Measurements from ENCODE around the gene CALHM5.

Gene CALHM5, protein sequence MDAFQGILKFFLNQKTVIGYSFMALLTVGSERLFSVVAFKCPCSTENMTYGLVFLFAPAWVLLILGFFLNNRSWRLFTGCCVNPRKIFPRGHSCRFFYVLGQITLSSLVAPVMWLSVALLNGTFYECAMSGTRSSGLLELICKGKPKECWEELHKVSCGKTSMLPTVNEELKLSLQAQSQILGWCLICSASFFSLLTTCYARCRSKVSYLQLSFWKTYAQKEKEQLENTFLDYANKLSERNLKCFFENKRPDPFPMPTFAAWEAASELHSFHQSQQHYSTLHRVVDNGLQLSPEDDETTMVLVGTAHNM

DNA sequence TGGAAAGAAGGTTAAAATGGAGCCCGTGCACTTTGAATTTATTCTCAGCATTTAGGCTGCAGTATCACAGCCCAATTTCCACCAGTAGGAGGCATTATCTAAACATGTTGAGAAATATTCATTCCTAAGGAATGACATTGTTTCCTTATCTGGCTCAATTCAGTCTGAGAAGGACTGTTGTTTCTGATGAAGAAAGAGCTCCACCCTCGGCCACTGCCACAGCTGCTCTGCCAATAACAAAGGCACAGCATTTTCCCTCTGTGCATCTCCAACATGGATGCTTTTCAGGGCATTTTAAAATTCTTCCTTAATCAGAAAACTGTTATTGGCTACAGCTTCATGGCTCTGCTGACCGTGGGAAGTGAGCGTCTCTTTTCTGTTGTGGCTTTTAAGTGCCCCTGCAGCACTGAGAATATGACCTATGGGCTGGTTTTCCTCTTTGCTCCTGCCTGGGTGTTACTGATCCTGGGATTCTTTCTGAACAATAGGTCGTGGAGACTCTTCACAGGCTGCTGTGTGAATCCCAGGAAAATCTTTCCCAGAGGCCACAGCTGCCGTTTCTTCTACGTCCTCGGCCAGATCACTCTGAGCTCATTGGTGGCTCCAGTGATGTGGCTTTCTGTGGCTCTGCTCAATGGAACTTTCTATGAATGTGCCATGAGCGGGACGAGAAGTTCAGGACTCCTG is at the start of gene CALHM5:
CALHM5 (plus strand) TSS at position 216 of the 687 bp plus-strand sequence; CDS start at position 274, 58 bp downstream.
- peak; percentile 20; the same call in 1 of the 2 replicates for TF ChIP-seq CTCF (IDR thresholded peaks at IDR 0.05; ENCODE audit: borderline replicate concordance, insufficient read depth, low read depth, low read length)
- no peak within 1 kb of the TSS for H3K4me3 ChIP-seq (ENCODE audit: low read depth, low read length)

DNA sequence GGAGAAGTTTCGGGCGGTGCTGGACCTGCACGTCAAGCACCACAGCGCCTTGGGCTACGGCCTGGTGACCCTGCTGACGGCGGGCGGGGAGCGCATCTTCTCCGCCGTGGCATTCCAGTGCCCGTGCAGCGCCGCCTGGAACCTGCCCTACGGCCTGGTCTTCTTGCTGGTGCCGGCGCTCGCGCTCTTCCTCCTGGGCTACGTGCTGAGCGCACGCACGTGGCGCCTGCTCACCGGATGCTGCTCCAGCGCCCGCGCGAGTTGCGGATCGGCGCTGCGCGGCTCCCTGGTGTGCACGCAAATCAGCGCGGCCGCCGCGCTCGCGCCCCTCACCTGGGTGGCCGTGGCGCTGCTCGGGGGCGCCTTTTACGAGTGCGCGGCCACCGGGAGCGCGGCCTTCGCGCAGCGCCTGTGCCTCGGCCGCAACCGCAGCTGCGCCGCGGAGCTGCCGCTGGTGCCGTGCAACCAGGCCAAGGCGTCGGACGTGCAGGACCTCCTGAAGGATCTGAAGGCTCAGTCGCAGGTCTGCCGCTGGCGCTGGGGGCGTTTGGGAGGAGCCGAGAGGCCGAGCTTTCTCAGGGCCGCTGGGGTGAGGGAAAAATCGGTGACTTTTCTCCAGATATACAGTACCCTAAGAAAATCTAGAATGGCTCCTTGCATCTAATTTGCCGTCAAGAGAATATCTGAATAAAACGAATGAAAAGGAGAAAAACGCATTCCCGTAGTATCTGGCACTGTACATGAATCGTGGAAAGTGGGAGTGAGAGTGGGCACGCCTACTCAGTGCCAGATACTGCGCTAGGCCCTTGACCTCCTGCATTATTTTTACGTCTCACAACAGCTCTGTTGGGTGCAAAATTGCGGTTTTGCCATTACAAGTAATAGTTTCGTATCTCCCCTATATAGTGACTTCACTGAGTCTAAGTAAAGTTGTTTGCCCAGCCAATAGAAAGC is 49.2 kb upstream of the CALHM5 start:
- H3K4me3 ChIP-seq (ENCODE audit: low read depth, low read length), result peak overlapping the region; percentile 40
- no peak for TF ChIP-seq CTCF (IDR thresholded peaks at IDR 0.05; ENCODE audit: borderline replicate concordance, insufficient read depth, low read depth, low read length)

DNA sequence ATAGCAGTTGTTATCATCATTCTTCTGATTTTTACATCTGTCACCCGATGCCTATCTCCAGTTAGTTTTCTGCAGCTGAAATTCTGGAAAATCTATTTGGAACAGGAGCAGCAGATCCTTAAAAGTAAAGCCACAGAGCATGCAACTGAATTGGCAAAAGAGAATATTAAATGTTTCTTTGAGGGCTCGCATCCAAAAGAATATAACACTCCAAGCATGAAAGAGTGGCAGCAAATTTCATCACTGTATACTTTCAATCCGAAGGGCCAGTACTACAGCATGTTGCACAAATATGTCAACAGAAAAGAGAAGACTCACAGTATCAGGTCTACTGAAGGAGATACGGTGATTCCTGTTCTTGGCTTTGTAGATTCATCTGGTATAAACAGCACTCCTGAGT is 48.1 kb upstream of the CALHM5 start:
- no peak for TF ChIP-seq CTCF (IDR thresholded peaks at IDR 0.05; ENCODE audit: borderline replicate concordance, insufficient read depth, low read depth, low read length)
- no peak overlapping the region for H3K4me3 ChIP-seq (ENCODE audit: low read depth, low read length)

GRCh38 chr6:116465246-116465645 is 46.2 kb upstream of the CALHM5 start:
- no peak overlapping the region for H3K4me3 ChIP-seq (ENCODE audit: low read depth, low read length)
- TF ChIP-seq CTCF (IDR thresholded peaks at IDR 0.05; ENCODE audit: borderline replicate concordance, insufficient read depth, low read depth, low read length), result no peak

- H3K4me3 ChIP-seq (ENCODE audit: low read depth, low read length), result no peak overlapping the region
- TF ChIP-seq CTCF (IDR thresholded peaks at IDR 0.05; ENCODE audit: borderline replicate concordance, insufficient read depth, low read depth, low read length), result no peak
Measured at GRCh38 chr6:116467096-116467495, 44.3 kb upstream of the CALHM5 start.

DNA sequence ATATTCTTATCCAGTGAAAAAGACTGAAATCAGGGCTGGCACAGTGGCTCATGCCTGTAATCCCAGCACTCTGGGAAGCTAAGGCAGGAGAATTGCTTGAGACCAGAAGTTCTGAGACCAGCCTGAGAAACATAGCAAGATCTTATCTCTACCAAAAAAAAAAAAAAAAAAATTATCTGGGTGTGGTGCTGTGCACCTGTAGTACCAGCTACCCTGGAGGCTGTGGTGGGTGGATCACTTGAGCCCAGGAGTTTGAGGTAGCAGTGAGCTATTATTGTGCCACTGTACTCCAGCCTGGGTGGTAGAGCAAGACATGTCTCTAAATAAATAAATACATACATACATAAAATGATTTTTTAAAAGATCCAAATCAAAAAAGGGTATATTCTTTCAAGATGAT is 43.9 kb upstream of the CALHM5 start:
- TF ChIP-seq CTCF (IDR thresholded peaks at IDR 0.05; ENCODE audit: borderline replicate concordance, insufficient read depth, low read depth, low read length), result no peak
- H3K4me3 ChIP-seq (ENCODE audit: low read depth, low read length), result no peak overlapping the region

All from GM12875 (cell line).